HG03108 (cell line): ENCODE data around the gene PRKCH.

Source experiments
- ATAC-seq: cut with Tn5 transposase; IDR thresholded peaks from one replicate; pipeline ENCODE4 v1.9.1; 2021; ENCODE audit warnings: moderate library complexity; ENCODE audit not compliant: unreplicated experiment

Gene PRKCH

DNA sequence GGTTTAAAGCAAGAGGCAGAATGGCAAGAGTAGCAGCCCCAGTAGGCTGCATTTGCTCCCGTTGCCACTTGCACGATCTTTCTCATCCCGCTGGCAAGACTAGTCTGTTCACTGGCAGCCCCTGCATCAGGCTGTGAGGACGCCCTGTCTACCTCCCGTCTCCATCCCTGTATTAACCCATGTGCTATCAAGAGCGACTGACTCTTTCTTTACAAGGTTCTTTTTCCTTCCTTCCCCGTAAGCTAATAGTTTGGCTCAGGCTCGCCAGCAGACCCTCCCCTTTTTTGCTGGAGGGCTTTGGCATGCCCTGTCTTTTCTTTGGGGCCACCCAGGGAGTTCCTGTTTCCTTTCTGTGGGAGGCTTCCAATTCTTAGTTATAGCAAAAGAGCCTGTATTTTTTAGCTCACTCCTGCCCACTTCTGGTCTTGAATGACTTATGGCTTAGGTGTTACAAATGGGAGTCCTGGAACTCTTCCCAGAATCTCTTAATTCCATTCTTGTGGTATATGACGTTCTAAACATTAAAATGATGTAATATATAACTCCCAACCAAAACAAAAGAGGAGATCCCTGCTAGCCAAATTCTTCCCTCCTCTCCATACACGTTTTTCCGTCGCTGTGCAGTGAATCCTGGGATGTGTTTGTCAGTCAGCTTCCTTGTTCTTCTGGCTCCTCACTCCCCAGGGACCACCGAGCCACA, 149.0 kb downstream of the PRKCH start:
- ATAC-seq = no peak

GRCh38 chr14:61470961-61471293, 149.5 kb downstream of the PRKCH start:
- ATAC-seq = no peak

DNA sequence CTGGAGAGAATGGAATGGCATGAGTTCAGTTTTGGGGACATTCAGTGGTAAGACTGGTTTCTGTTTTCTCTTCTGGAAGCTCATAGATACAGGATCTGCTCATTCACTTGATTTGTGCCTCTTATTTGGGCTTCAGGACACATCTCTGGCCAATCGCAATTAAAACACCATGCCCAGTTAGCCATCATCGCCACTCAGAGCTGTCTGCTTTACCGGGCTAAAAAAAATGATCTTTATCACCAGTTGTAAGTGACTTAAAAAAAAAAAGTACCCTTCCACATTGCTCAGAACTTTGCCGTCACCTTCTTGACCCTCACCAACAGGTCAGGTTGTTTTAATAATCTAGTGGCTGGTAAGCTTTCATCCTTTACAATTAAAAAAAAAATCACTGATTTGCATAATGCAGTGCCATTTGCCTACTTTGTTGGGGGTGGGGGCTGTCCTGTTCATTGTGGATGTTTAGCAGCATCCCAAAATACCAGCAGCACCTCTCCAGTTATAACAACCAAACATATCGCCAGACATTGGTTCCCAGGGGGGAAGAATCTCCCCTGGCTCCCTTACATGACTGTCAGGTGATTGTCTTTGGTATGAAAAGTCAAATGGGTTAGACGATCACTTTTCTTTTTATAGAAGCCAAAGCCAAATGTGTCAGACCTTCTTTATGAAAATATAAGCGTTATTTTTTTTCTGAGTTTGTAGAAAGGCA, 150.1 kb downstream of the PRKCH start:
- no peak for ATAC-seq

- ATAC-seq = no peak
These were observed 150.8 kb downstream of the PRKCH start for GRCh38 chr14:61472011-61472672.

GRCh38 chr14:61472801-61473376, 151.5 kb downstream of the PRKCH start:
- ATAC-seq = no peak

DNA sequence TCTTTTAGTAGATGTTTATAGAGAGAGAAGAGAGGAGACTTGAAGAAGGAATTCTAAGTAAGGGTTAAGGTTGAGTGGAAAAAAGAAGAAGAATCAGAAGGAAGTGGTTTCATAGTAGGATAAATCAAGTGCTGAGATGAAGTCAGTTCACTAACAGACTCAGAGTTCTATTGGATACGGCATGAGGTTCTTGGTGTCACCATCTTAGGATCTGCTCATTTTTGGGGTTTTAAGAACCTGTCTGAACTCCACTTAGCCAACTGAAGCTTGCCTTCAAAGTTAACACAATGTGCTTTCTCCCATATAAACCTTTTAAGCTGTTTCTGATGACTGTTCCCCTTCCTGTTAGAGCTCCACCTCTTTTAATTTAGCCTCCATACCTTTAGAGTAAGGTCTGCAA, 152.6 kb downstream of the PRKCH start:
- no peak for ATAC-seq

DNA sequence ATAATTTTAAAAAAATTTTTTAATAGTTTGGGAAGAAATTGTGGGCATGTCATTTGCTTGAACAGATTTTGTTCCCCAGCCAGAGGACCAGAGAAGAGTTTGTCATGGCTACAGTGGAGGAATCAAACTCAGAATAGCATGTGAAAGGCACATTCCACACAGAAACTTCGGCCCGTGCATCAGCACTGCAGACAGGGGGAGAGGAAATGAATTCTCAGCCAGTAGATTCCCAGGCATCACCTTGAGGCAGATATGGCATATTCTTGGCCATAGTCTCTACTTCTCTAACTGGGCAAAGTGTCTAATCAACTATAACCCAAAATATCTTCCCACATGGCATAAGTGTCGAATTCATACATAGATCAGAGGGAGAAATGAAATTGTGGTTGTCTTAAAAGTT, 153.3 kb downstream of the PRKCH start:
- no peak for ATAC-seq

DNA sequence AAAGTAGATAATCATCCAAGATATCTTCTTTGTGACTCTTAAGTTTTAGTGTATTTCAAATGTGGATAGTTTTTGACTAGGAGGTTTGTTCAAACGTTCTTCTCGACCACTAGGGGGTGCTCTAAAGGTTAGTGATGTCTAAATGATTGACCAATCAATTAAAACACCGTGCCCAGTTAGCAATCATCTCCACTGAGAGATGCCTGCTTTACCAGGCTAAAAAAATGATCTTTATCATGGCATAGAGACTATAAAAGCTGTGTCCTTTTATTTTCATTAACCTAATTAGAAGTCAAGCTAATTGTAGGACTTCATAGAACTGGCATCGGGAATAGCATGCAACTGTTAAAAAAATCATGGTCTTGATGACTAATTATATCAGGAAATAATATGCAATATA, 153.9 kb downstream of the PRKCH start:
- no peak for ATAC-seq

- ATAC-seq = no peak
These were observed 154.8 kb downstream of the PRKCH start for GRCh38 chr14:61476105-61476753.

DNA sequence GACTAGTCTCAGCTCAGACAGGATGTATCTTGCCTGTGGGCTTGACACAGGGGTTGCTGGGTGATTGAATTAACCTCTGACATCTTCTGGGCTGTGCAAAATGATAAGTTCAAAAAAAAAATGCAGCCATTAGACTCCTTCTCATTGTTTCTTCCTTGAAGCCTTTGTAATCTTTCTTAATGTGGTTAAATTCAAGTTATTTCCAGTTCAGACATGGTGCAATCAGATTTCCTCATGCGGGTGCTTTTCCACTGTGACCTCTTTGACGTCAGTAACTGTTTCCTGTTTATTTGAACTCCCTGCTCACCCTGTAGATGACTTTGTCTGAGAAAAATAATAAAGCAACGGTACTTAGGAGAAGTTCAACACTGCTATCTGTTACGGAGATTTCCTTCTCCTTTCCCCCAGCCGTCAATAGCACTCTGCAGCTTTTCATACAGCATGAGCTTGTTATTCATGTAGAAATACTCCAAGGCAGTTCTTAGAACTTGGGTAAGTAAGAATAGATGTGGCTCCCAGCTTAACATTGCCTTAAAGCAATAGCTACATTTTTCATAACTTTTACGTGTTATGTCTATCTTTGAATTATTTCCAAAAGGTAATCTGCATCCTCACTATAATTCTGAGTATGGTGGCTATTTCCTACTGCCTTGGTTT, 155.5 kb downstream of the PRKCH start:
- no peak for ATAC-seq

DNA sequence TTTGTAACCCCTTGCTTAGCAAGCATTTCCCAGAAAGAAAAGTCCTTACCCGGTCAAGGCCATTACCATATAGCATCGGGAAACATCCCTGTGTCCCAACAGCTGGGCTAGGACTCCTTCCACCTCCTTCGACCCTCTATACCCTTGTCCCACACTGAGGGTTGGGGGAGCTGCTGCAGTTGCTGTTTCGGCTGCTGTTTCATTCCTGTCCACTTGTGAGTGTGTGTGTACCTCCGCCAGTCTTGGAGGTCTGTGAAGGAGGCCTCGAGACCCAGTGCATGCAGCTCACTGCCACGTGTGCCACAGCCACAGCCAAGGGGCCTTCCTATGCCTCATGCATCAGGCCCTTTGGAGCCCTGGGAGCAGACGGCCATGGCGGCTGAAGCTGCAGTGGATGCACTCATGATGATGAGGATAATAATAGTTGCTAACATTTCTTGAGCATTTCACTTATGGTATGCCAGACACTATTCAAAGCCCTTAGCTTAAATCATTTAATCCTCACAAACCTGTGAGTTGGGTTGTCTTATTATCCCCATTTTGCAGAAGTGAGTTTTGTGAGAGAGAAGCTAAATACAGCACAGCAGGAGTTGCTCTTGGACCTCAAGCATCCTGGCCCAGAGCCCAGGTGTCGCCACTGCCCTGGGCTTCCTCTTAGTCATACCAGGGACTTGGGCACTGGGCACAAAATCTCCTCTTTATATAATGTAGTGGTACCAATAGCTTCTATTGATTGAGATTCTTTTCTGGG, 156.5 kb downstream of the PRKCH start:
- ATAC-seq = peak; percentile 25

DNA sequence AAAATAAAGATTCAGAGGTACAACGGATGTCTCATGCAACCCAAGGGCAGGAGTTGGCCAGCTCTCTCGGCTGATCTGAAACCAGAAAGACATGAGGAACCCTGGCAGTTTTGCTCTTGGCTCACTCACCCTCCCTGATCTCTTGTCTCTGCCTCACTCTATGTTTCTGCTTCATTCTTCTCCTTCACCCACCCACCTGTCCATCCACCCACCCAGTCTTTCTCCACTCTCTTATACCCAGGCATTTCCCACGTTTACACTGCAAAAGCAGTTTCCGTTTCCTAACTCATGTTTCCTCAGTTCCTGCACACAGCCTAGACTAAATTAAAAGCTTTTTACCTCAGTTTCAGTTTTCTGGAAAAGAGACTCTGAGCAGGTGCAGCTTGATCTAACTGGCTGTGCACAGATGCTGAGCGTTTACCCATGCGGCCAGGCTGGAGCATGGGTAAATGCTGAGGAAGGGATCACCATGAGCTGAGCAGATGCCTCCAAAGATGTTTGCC, 157.6 kb downstream of the PRKCH start:
- peak; percentile 48 for ATAC-seq

DNA sequence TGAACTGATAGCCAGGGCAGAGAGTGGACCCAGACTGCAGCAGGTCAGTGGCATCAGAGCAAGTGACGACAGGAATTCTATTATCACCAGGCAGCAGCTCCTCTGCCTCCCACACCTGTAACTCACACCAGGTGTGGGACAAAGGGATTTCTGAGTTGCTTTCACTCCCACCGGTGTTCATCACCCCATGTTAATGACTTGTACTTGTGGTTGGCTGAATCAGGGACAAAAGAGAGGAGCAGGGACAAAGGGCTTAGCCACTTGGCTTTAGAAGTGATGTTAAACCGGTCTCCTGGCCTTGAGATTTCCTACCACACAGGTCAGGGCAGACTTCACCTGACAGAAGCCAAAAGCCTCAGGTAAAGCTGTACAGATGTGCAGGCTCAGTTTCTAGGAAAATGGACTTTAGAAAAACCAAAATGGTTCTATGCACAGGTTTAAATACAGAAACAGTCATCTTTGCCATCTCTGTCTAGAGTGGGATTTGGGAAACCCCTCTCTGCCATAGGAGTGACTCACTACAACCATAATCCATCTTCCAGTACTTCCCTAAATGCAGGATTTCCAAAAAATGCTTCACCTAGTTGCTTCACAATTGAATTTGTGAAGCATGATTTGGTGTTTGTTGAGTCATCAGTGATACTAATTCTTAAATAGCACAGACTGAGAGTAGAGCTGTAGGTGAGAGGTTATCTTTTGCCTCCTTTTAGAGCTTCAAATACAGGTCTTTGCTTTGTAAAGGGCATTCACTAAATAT, 158.5 kb downstream of the PRKCH start:
- ATAC-seq = no peak

DNA sequence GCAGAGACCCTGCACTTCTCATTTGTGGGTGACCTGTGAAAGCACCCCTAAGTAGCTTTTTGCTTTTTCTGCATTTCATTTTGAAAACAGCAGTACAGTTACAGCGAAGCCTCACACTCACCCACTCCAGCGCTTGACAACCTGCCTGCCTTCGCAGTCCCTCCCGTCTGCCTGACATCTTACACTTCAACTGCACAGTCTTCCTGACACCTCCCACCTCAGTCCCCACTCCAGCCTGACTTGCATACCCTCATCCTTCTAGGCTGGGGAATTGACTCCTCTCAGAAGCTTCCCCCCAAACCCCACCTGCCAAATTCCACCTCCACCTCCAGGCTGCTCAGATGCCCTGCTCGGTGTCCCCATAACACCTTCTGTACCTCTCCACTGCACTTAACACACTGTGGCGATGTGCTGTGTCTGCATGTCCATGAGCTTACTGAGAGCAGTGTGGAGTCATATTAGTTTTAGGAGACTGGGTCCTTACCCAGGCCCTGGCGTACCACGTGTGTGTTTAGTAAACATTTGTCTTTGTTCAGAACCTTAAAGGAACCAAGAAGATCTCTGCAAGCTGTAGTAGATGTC, 159.4 kb downstream of the PRKCH start:
- no peak for ATAC-seq

GRCh38 chr14:61481701-61482100, 160.3 kb downstream of the PRKCH start:
- no peak for ATAC-seq

GRCh38 chr14:61482348-61483206, 161.2 kb downstream of the PRKCH start:
- no peak for ATAC-seq

DNA sequence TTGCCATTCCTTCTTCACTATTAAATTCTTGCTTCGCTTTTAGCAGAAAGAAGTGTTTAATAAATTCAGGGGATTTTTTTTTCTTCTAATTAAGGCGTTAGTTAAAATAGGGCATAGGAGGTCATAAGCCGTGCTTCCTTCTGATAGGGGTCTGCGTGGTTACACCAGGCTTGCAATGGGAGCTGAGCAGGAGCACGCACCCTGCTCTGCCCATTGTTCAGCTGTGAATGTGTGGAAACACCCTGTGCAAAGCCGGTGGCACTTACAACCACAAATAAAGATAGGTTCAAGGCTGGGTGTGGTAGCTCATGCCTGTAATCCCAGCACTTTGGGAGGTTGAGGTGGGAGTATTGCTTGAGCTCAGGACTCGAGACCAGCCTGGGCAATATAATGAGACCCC, 162.1 kb downstream of the PRKCH start:
- ATAC-seq = no peak

DNA sequence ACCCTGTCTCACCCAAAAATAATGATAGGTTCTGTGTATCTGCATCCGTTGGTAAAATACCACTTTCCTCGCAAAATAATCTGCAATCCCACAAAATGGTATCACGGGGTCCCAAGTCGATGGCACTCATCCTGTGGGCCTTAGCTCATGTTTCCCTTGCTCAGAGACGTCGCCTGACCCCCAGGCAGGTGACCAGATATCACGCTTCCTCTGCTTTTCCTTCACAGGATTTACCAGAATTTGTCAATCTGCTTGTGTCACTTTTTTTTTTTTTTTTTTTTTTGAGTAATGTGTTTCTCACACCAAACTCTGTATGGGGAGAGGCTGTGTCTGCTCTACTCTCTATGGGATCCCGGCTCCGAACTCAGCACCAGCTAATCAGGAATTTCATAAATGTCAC, 162.7 kb downstream of the PRKCH start:
- ATAC-seq = no peak
